ENCODE data around the gene RIMKLB.

GRCh38 chr12:8771072-8771471 is 73.3 kb downstream of the RIMKLB start:
- no peak for TF ChIP-seq CREB5 (CRISPR knock-in tag; IDR thresholded peaks at IDR 0.05; ENCODE audit: low read depth)
- TF ChIP-seq, protein P1, sequence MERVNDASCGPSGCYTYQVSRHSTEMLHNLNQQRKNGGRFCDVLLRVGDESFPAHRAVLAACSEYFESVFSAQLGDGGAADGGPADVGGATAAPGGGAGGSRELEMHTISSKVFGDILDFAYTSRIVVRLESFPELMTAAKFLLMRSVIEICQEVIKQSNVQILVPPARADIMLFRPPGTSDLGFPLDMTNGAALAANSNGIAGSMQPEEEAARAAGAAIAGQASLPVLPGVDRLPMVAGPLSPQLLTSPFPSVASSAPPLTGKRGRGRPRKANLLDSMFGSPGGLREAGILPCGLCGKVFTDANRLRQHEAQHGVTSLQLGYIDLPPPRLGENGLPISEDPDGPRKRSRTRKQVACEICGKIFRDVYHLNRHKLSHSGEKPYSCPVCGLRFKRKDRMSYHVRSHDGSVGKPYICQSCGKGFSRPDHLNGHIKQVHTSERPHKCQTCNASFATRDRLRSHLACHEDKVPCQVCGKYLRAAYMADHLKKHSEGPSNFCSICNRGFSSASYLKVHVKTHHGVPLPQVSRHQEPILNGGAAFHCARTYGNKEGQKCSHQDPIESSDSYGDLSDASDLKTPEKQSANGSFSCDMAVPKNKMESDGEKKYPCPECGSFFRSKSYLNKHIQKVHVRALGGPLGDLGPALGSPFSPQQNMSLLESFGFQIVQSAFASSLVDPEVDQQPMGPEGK (CRISPR knock-in tag; IDR thresholded peaks at IDR 0.05; ENCODE audit: borderline replicate concordance): no peak
- no peak for TF ChIP-seq RARB (CRISPR knock-in tag; IDR thresholded peaks at IDR 0.05)
